ENCODE measurements around the gene NFX1.

The NFX1 gene

GRCh38 chr9:33408087-33408486 is 117.8 kb downstream of the NFX1 start:
- no peak for TF ChIP-seq CTCF (conservative IDR thresholded peaks at IDR 0.05)
- no peak overlapping the region for H3K27ac ChIP-seq

- peak overlapping the region; percentile 80; the same call in 1 of the 2 replicates for H3K27ac ChIP-seq
- no peak for TF ChIP-seq CTCF (conservative IDR thresholded peaks at IDR 0.05)
These were observed 124.0 kb downstream of the NFX1 start for GRCh38 chr9:33414268-33414667.

- TF ChIP-seq CTCF (conservative IDR thresholded peaks at IDR 0.05), result no peak
These were observed 124.7 kb downstream of the NFX1 start for GRCh38 chr9:33414889-33415500.

GRCh38 chr9:33415501-33416038 is 125.3 kb downstream of the NFX1 start:
- peak; percentile 69 for TF ChIP-seq CTCF (conservative IDR thresholded peaks at IDR 0.05)
- H3K27ac ChIP-seq, result peak overlapping the region; percentile 80

More at GRCh38 chr9:33414889-33415500, 124.7 kb downstream of the NFX1 start:
- H3K27ac ChIP-seq, result peak overlapping the region; percentile 80

- H3K27ac ChIP-seq, result peak overlapping the region; percentile 80; the same call in 1 of the 2 replicates
- no peak for TF ChIP-seq CTCF (conservative IDR thresholded peaks at IDR 0.05)
These were observed 126.7 kb downstream of the NFX1 start for GRCh38 chr9:33416996-33417395.

- H3K27ac ChIP-seq, result no peak overlapping the region
- no peak for TF ChIP-seq CTCF (conservative IDR thresholded peaks at IDR 0.05)
These were observed 127.8 kb downstream of the NFX1 start for GRCh38 chr9:33418090-33418489.

GRCh38 chr9:33419708-33420303 is 129.5 kb downstream of the NFX1 start:
- no peak for TF ChIP-seq CTCF (conservative IDR thresholded peaks at IDR 0.05)
- H3K27ac ChIP-seq, result no peak overlapping the region
